Spleen (tissue), 11 donors: ENCODE results near the gene EIF5A2. TPM values are rescaled to one million over a fixed set of nuclear protein-coding genes. Genes with fewer than 3 reads are reported as not detected.

ENCODE experiments used
- DNase-seq: peaks from one replicate; pipeline ENCODE4 v3.0.0-alpha.2; 2020
- H3K27ac ChIP-seq, 8 donors: fragments of 200-600 bp; sonication (generic) in 7 of 8; 1 replicate in 4 of 8; 2 replicates in 4 of 8; pipeline versions ENCODE4 v1.5.0 to v1.8.0; 2016 to 2021; ENCODE audit warnings: inconsistent platforms in 4 of 8, mild to moderate bottlenecking in 4 of 8, moderate library complexity in 1 of 8
- H3K27me3 ChIP-seq, 7 donors: fragments of 200-600 bp; sonication (generic) in 6 of 7; replicated peaks in 1 of 7; 1 replicate in 4 of 7; 2 replicates in 3 of 7; pipeline versions ENCODE4 v1.5.0 to v1.8.0; 2016 to 2021; ENCODE audit warnings: inconsistent platforms in 3 of 7, mild to moderate bottlenecking in 1 of 7
- H3K36me3 ChIP-seq, 6 donors: fragments of 200-600 bp; sonication (generic) in 5 of 6; 1 replicate in 4 of 6; 2 replicates in 2 of 6; pipeline versions ENCODE4 v1.5.0 to v1.8.0; 2016 to 2021; ENCODE audit warnings: inconsistent platforms in 2 of 6
- H3K4me1 ChIP-seq, 6 donors: fragments of 200-600 bp; sonication (generic) in 5 of 6; 1 replicate in 3 of 6; 2 replicates in 3 of 6; pipeline versions ENCODE4 v1.5.0 to v1.8.0; 2016 to 2021; ENCODE audit warnings: inconsistent platforms in 3 of 6
- H3K4me3 ChIP-seq, 8 donors: fragments of 200-600 bp; sonication (generic) in 7 of 8; 1 replicate in 4 of 8; 2 replicates in 4 of 8; pipeline versions ENCODE4 v1.5.0 to v1.8.0; 2016 to 2021; ENCODE audit warnings: inconsistent platforms in 4 of 8, mild to moderate bottlenecking in 4 of 8, moderate library complexity in 2 of 8
- H3K9me3 ChIP-seq, 8 donors: fragments of 200-600 bp; sonication (generic) in 7 of 8; 1 replicate in 4 of 8; 2 replicates in 4 of 8; pipeline versions ENCODE4 v1.5.0 to v1.8.0; 2016 to 2021; ENCODE audit warnings: inconsistent platforms in 4 of 8
- CTCF ChIP-seq, 11 experiments: fragments of 200-600 bp in 7 of 11; fragments of 450-650 bp in 4 of 11; sonication (generic) in 4 of 11; IDR thresholded peaks in 8 of 11; conservative IDR thresholded peaks in 3 of 11; 1 replicate in 7 of 11; 2 replicates in 4 of 11; pipeline versions ENCODE4 v1.4.0 to v1.8.0; 2016 to 2021; ENCODE audit warnings: antibody characterized with exemption in 11 of 11, inconsistent platforms in 4 of 11, mild to moderate bottlenecking in 1 of 11
- POLR2A ChIP-seq, 3 donors: fragments of 450-650 bp; IDR thresholded peaks; one replicate each; pipeline ENCODE4 v1.5.1; 2017; ENCODE audit warnings: antibody characterized with exemption in 3 of 3, mild to moderate bottlenecking in 1 of 3
- POLR2AphosphoS5 ChIP-seq, 3 donors: sonication (generic); formaldehyde crosslinking; IDR thresholded peaks; one replicate each; pipeline ENCODE4 v1.5.1; 2017; ENCODE audit warnings: antibody characterized with exemption in 3 of 3
- WGBS, 5 donors: extraction: QIAGEN DNeasy Blood & Tissue Kit in 3 of 5; methylation state at CpG; one replicate each; pipeline versions ENCODE4 v1.1.5 to v1.1.7; 2013 to 2018; 5-methylcytosine and 5-hydroxymethylcytosine counted together
- intact Hi-C: fragments of 100-400 bp; cut with DNase I; formaldehyde crosslinking; loops from one replicate; pipeline ENCODE4 v1.15.0; 2023; ENCODE audit warnings: low total_unique reads
- polyA plus RNA-seq, 3 donors: library from polyadenylated mRNA; stranded (reverse); fragments of 200-250 nt; gene quantifications; one replicate each; pipeline ENCODE4 v1.2.1, GENCODE V29; 2013
- total RNA-seq, 7 donors: library from RNA; depleted of rRNA in 3 of 7; stranded (reverse); fragments of >200 nt in 3 of 7; fragmentation: NEBNext Ultra II Directional in 4 of 7; extraction: Animal tissue kit (Norgen Biotek cat#: 25700) in 4 of 7; gene quantifications; one replicate each; pipeline versions ENCODE4 v1.1.0 to v1.2.1, GENCODE V29; 2016 to 2021
- donor health status: healthy with polysubstance abuse.
- donor health status: DM: no; HTN: no; CAD: no; lungs with moderate emphysema.
- donor health status: DM: no; HTN: no; CAD: no.
- donor health status: Bipolar disorder and iron deficiency.
- donor health status: healthy.
- donor health status: DM: no; HTN: no; CAD: no.
- donor health status: DM: yes; HTN: yes; CAD: no.

EIF5A2 gene
- total and polyA plus RNA-seq, 10 donors, result 0.78 to 7.4 (median 3.4) TPM

- Histone ChIP-seq H3K27ac (no peak overlapping the region), H3K27me3 (no peaks in the 10 kb centered on the region), H3K4me1 (no peaks in the 10 kb centered on the region), H3K4me3 (no peak overlapping the region), H3K9me3 (peaks cover 0 to 10% (median 0%) of the 10 kb centered on the region in 8 donors), H3K36me3 (no peaks in the 10 kb centered on the region)
- 92 to 98% (median 96%) methylated on average over 2 of the region's 2 CpGs for WGBS, 5 donors
- intact Hi-C loops, result no loop called here
- TF ChIP-seq CTCF (IDR thresholded peaks at IDR 0.05 in 8 of 11, conservative IDR thresholded peaks at IDR 0.05 in 3 of 11), result no peak
- no peak for TF ChIP-seq POLR2A (IDR thresholded peaks at IDR 0.05)
- TF ChIP-seq POLR2AphosphoS5 (IDR thresholded peaks at IDR 0.05), result no peak
- no peak for DNase-seq
These were observed 31.9 kb downstream of the EIF5A2 start for GRCh38 chr3:170876537-170876936.

- 0 to 1% (median 0%) methylated on average over 29 to 59 of the region's 59 CpGs for WGBS, 5 donors
These were observed 38.5 kb downstream of the EIF5A2 start, which contains the start of gene RPL22L1 for GRCh38 chr3:170869645-170870593. TSS of gene RPL22L1 (minus strand) at chr3:170870195. CDS start at chr3:170870167, 28 bp downstream.

GRCh38 chr3:170869239-170869590, 39.2 kb downstream of the EIF5A2 start:
- Histone ChIP-seq H3K9me3 (no peaks in the 10 kb centered on the region), H3K27ac (peak overlapping the region; percentile 70 to 94 (median 88)), H3K4me1 (peaks cover 26 to 42% (median 35%) of the 10 kb centered on the region in 6 donors), H3K4me3 (peak overlapping the region; percentile 51 to 77 (median 64)), H3K27me3 (no peaks in the 10 kb centered on the region), H3K36me3 (peaks cover 0 to 40% (median 36%) of the 10 kb centered on the region in 6 donors)
- 14 to 31% (median 23%) methylated on average over 2 of the region's 2 CpGs for WGBS, 5 donors
- intact Hi-C loops, result no loop called here
- DNase-seq, result no peak
- no peak for TF ChIP-seq POLR2AphosphoS5 (IDR thresholded peaks at IDR 0.05)
- no peak for TF ChIP-seq POLR2A (IDR thresholded peaks at IDR 0.05)
- no peak for TF ChIP-seq CTCF (IDR thresholded peaks at IDR 0.05 in 8 of 11, conservative IDR thresholded peaks at IDR 0.05 in 3 of 11)

More at GRCh38 chr3:170869645-170870593, 38.5 kb downstream of the EIF5A2 start, which contains the start of gene RPL22L1:
- TF ChIP-seq CTCF (IDR thresholded peaks at IDR 0.05 in 8 of 11, conservative IDR thresholded peaks at IDR 0.05 in 3 of 11) (peak in 6 of 11 experiments; percentile 3 to 35 (median 28)), POLR2AphosphoS5 (IDR thresholded peaks at IDR 0.05) (peak; percentile 99 to 100 (median 99)), POLR2A (IDR thresholded peaks at IDR 0.05) (peak; percentile 68 to 85 (median 75))
- Histone ChIP-seq H3K9me3 (peaks cover 0 to 6% (median 0%) of the 10 kb centered on the region in 8 donors), H3K36me3 (peaks cover 0 to 36% (median 32%) of the 10 kb centered on the region in 6 donors), H3K4me1 (peaks cover 26 to 42% (median 35%) of the 10 kb centered on the region in 6 donors), H3K27me3 (no peaks in the 10 kb centered on the region), H3K4me3 (peak within 1 kb of the TSS; percentile 51 to 77 (median 64)), H3K27ac (peak within 1 kb of the TSS; percentile 70 to 94 (median 88))
- intact Hi-C loops, result no loop called here
- DNase-seq, result peak; percentile 99
